Measurements from ENCODE around the gene THRAP3. TPM values are rescaled to one million over a fixed set of nuclear protein-coding genes. Genes with fewer than 3 reads are reported as not detected.
"Not testable (repeated sequence)": the region's sequence is repeated elsewhere in the genome, so short reads cannot be mapped to it uniquely, and the experiment has no call there.

THRAP3 gene
- total RNA-seq, 1 donor from 2014 or later: 167 TPM

- peaks cover 7% of the 10 kb centered on the region for H3K36me3 Mint-ChIP-seq (ENCODE audit: low read depth)
- no peak for DNase-seq (ENCODE audit: low read depth, low spot score)
These were observed 755 bp upstream of the THRAP3 start for GRCh38 chr1:36223381-36223995.

GRCh38 chr1:36224537-36225282 is 467 bp downstream of the THRAP3 start:
- Mint-ChIP-seq H3K27ac (ENCODE audit: unreplicated experiment) (peak overlapping the region; percentile 94), H3K27me3 (ENCODE audit: low read depth) (no peaks in the 10 kb centered on the region), H3K36me3 (ENCODE audit: low read depth) (peaks cover 7% of the 10 kb centered on the region)

More at GRCh38 chr1:36223381-36223995, 755 bp upstream of the THRAP3 start:
- no peak for TF ChIP-seq CTCF (conservative IDR thresholded peaks at IDR 0.05)
- no peaks in the 10 kb centered on the region for H3K9me3 Mint-ChIP-seq
- H3K27ac Mint-ChIP-seq (ENCODE audit: unreplicated experiment): peak overlapping the region; percentile 99
- no peaks in the 10 kb centered on the region for H3K27me3 Mint-ChIP-seq (ENCODE audit: low read depth)
- H3K4me3 Mint-ChIP-seq: peak overlapping the region; percentile 94
- peaks cover 33% of the 10 kb centered on the region for H3K4me1 Mint-ChIP-seq

DNA sequence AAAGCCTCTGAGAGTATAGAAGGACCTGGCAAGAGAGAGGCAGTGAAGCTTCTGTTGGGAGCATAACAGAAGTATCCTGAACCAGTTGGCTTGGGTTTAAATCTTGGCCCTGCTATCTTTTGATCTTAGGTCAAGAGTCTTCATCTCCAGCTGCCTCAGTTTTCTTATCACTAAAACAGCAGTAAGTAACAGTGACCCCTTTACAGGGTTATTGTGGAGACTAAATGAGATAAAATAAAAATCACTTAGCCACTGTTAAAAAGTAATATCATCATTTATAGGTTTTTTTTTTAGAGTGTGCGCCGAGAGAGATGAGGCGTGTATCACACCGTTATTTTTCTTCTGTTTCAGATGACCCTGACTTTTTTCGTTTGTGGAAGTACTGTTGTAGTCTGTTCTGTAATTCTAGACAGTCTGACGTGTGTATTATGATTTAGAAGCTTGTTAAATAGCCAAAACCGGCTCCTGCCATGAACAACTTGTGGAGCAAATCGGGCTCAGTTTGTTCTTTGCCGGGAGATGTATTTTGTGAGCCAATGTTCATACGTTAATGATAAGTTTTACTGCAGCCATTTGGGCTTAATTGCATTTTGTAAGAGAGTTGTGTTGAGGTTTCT is 1.1 kb downstream of the THRAP3 start:
- TF ChIP-seq CTCF (conservative IDR thresholded peaks at IDR 0.05): no peak
- DNase-seq (ENCODE audit: low read depth, low spot score): no peak
- peak overlapping the region; percentile 94 for H3K27ac Mint-ChIP-seq (ENCODE audit: unreplicated experiment)
- H3K9me3 Mint-ChIP-seq: no peaks in the 10 kb centered on the region
- no peaks in the 10 kb centered on the region for H3K27me3 Mint-ChIP-seq (ENCODE audit: low read depth)
- peak overlapping the region; percentile 94 for H3K4me3 Mint-ChIP-seq
- peaks cover 7% of the 10 kb centered on the region for H3K36me3 Mint-ChIP-seq (ENCODE audit: low read depth)
- H3K4me1 Mint-ChIP-seq: peaks cover 33% of the 10 kb centered on the region

More at GRCh38 chr1:36224537-36225282, 467 bp downstream of the THRAP3 start:
- Mint-ChIP-seq H3K4me1 (peaks cover 33% of the 10 kb centered on the region), H3K9me3 (no peaks in the 10 kb centered on the region), H3K4me3 (peak overlapping the region; percentile 94)
- DNase-seq (ENCODE audit: low read depth, low spot score): peak; percentile 67
- peak; percentile 65 for TF ChIP-seq CTCF (conservative IDR thresholded peaks at IDR 0.05)

GRCh38 chr1:36230279-36230678 is 6.0 kb downstream of the THRAP3 start:
- peaks cover 13% of the 10 kb centered on the region for H3K36me3 Mint-ChIP-seq (ENCODE audit: low read depth)
- H3K4me3 Mint-ChIP-seq; DNase-seq (ENCODE audit: low read depth, low spot score); H3K27ac Mint-ChIP-seq (ENCODE audit: unreplicated experiment); H3K9me3 Mint-ChIP-seq; H3K27me3 Mint-ChIP-seq (ENCODE audit: low read depth): not testable (repeated sequence)
- peaks cover 22% of the 10 kb centered on the region for H3K4me1 Mint-ChIP-seq

DNA sequence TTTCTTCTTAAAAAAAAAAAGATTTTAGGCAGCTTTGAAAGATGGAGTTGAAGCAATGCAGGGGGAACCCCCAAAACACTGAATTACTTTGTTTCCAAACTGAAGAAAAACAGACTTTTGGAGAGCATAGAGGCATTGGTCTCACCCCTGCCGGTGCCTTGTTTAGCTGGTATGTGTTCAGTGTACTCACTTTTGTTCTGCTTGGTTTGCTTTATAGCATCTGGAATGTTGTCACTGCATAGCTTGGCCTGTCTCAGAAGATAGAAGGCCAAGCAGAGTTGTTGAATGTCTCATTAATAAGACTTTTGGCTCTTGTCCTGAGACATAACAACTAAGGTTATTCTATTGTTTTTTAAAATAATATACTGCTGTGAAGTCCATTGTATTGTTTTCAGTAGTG is 6.9 kb downstream of the THRAP3 start:
- no peak for DNase-seq (ENCODE audit: low read depth, low spot score)
- Mint-ChIP-seq H3K4me3 (no peak overlapping the region), H3K27ac (ENCODE audit: unreplicated experiment) (no peak overlapping the region), H3K9me3 (no peaks in the 10 kb centered on the region), H3K4me1 (peaks cover 13% of the 10 kb centered on the region), H3K27me3 (ENCODE audit: low read depth) (no peaks in the 10 kb centered on the region), H3K36me3 (ENCODE audit: low read depth) (peaks cover 13% of the 10 kb centered on the region)
- no peak for TF ChIP-seq CTCF (conservative IDR thresholded peaks at IDR 0.05)

Data from neural crest cell (in vitro differentiated cells).